IMR-90 (cell line): ENCODE data around the gene ETFA. TPM values are rescaled to one million over a fixed set of nuclear protein-coding genes. Genes with fewer than 3 reads are reported as not detected.

ENCODE experiments used
- ATAC-seq: fragments of 200-7000 bp; cut with Tn5 transposase; 2 replicates; pipeline ENCODE4 v1.9.1; 2020; ENCODE audit warnings: low read depth, mild to moderate bottlenecking, moderate library complexity
- BruUV-seq: library from RNA; stranded (reverse); fragments of 400-500 nt; replicated peaks from 2 replicates; lab custom pipeline; 2021; lab: Mats Ljungman, UMichigan
- CTCF ChIA-PET: fragments of 300-600 bp; formaldehyde crosslinking; extraction: SDS; loops from one replicate; lab custom pipeline; 2021; ENCODE audit warnings: antibody characterized with exemption; lab: Yijun Ruan, JAX
- POLR2A ChIA-PET: fragments of 300-600 bp; sonication (Branson Sonifier 250); formaldehyde crosslinking; loops from one replicate; lab custom pipeline; 2022; ENCODE audit warnings: antibody characterized with exemption; ENCODE audit not compliant: unreplicated experiment; lab: Charles Lee
- DNase-seq: peaks from one replicate; pipeline ENCODE4 v3.0.0; 2013
- H2AFZ ChIP-seq: replicated peaks from 2 replicates; pipeline ENCODE3; 2013; ENCODE audit warnings: low read length, mild to moderate bottlenecking; ENCODE audit not compliant: poor library complexity
- H2AK5ac ChIP-seq: 2 replicates; pipeline ENCODE4 v1.6.1; 2013; ENCODE audit warnings: low read depth, low read length, inconsistent platforms
- H2AK9ac ChIP-seq: replicated peaks from 2 replicates; pipeline ENCODE3; 2013; ENCODE audit warnings: mild to moderate bottlenecking, low read depth, low read length, moderate library complexity; ENCODE audit not compliant: poor library complexity
- H2BK120ac ChIP-seq: 2 replicates; pipeline ENCODE4 v1.6.1; 2013; ENCODE audit warnings: low read depth, low read length, inconsistent platforms
- H2BK15ac ChIP-seq: 3 replicates; pipeline ENCODE4 v1.6.1; 2013; ENCODE audit warnings: low read depth, low read length, inconsistent platforms
- H2BK20ac ChIP-seq: 2 replicates; pipeline ENCODE4 v1.6.1; 2013; ENCODE audit warnings: low read depth, mild to moderate bottlenecking, inconsistent platforms, low read length, moderate library complexity
- H2BK5ac ChIP-seq: 2 replicates; pipeline ENCODE4 v1.6.1; 2013; ENCODE audit warnings: mild to moderate bottlenecking, low read depth, low read length, inconsistent platforms; ENCODE audit not compliant: poor library complexity, severe bottlenecking
- H3K14ac ChIP-seq: replicated peaks from 2 replicates; pipeline ENCODE4 v1.6.1; 2013; ENCODE audit warnings: low read depth, low read length, inconsistent platforms
- H3K18ac ChIP-seq: 2 replicates; pipeline ENCODE4 v1.6.1; 2013; ENCODE audit warnings: low read depth, low read length, control low read depth
- H3K23ac ChIP-seq: 2 replicates; pipeline ENCODE4 v1.6.1; 2013; ENCODE audit warnings: low read depth, low read length, inconsistent platforms
- H3K27ac ChIP-seq: 2 replicates; pipeline ENCODE4 v1.5.1; 2013; ENCODE audit warnings: mild to moderate bottlenecking, control low read depth, low read length; ENCODE audit not compliant: insufficient read depth
- H3K27me3 ChIP-seq: 2 replicates; pipeline ENCODE4 v1.6.1; 2013; ENCODE audit warnings: low read length; ENCODE audit not compliant: control insufficient read depth, insufficient read depth
- H3K36me3 ChIP-seq: 2 replicates; pipeline ENCODE4 v1.6.1; 2013; ENCODE audit warnings: low read length, mixed read lengths; ENCODE audit not compliant: control insufficient read depth, insufficient read depth
- H3K4ac ChIP-seq: 2 replicates; pipeline ENCODE4 v1.6.1; 2013; ENCODE audit warnings: low read depth, low read length, inconsistent platforms
- H3K4me1 ChIP-seq: 2 replicates; pipeline ENCODE4 v1.6.1; 2013; ENCODE audit warnings: low read length, mixed read lengths; ENCODE audit not compliant: control insufficient read depth, insufficient read depth
- H3K4me2 ChIP-seq: 2 replicates; pipeline ENCODE4 v1.6.1; 2013; ENCODE audit warnings: low read depth, mild to moderate bottlenecking, control low read depth, low read length, moderate library complexity
- H3K4me3 ChIP-seq: 2 replicates; pipeline ENCODE4 v1.5.1; 2013; ENCODE audit warnings: low read depth, mild to moderate bottlenecking, control low read depth, low read length, moderate library complexity; ENCODE audit not compliant: insufficient read depth
- H3K56ac ChIP-seq: 2 replicates; pipeline ENCODE4 v1.6.1; 2013; ENCODE audit warnings: low read length, inconsistent platforms; ENCODE audit not compliant: insufficient read depth; ENCODE audit errors: extremely low read depth
- H3K79me1 ChIP-seq, 2 experiments: 2 replicates each; pipeline ENCODE4 v1.6.1; 2013; ENCODE audit warnings: low read length in 2 of 2, inconsistent platforms in 1 of 2, low read depth in 1 of 2
- H3K9ac ChIP-seq: 2 replicates; pipeline ENCODE4 v1.6.1; 2013; ENCODE audit warnings: low read depth, low read length, control low read depth
- H3K9me1 ChIP-seq: 2 replicates; pipeline ENCODE4 v1.6.1; 2013; ENCODE audit warnings: low read length, inconsistent platforms; ENCODE audit not compliant: insufficient read depth
- H3K9me3 ChIP-seq: 2 replicates; pipeline ENCODE4 v1.6.1; 2013; ENCODE audit warnings: low read length; ENCODE audit not compliant: control insufficient read depth, insufficient read depth
- H4K20me1 ChIP-seq: 2 replicates; pipeline ENCODE4 v1.6.1; 2013; ENCODE audit warnings: low read length, inconsistent platforms; ENCODE audit not compliant: insufficient read depth
- H4K5ac ChIP-seq: 2 replicates; pipeline ENCODE4 v1.6.1; 2013; ENCODE audit warnings: mild to moderate bottlenecking, low read depth, low read length, control low read depth
- H4K8ac ChIP-seq, 2 experiments: 2 replicates each; pipeline ENCODE4 v1.6.1; 2013; ENCODE audit warnings: low read depth in 2 of 2, low read length in 2 of 2, control low read depth in 1 of 2, inconsistent platforms in 1 of 2
- H4K91ac ChIP-seq: 2 replicates; pipeline ENCODE4 v1.6.1; 2013; ENCODE audit warnings: low read depth, low read length, inconsistent platforms; ENCODE audit not compliant: insufficient read depth
- BHLHE40 ChIP-seq: fragments of 150-350 bp; IDR thresholded peaks from 2 replicates; pipeline ENCODE4 v1.6.1; 2016; ENCODE audit warnings: mild to moderate bottlenecking, low read depth, low read length
- CEBPB ChIP-seq: IDR thresholded peaks from 2 replicates; pipeline ENCODE4 v1.6.1; 2012; ENCODE audit warnings: low read depth, low read length, improper control_type of control experiment
- CHD1 ChIP-seq: IDR thresholded peaks from 2 replicates; pipeline ENCODE4 v1.6.1; 2012; ENCODE audit warnings: low read depth, low read length, improper control_type of control experiment
- ELK1 ChIP-seq: fragments of 150-350 bp; IDR thresholded peaks from 2 replicates; pipeline ENCODE4 v1.6.1; 2016; ENCODE audit warnings: low read depth, mild to moderate bottlenecking, low read length, moderate library complexity, borderline replicate concordance
- FOS ChIP-seq: fragments of 150-350 bp; IDR thresholded peaks from 2 replicates; pipeline ENCODE4 v1.6.1; 2016; ENCODE audit warnings: low read depth, low read length
- MAFK ChIP-seq: IDR thresholded peaks from 2 replicates; pipeline ENCODE4 v1.6.1; 2012; ENCODE audit warnings: low read depth, low read length, improper control_type of control experiment
- MAZ ChIP-seq: IDR thresholded peaks from 2 replicates; pipeline ENCODE4 v1.6.1; 2012; ENCODE audit warnings: low read depth, mild to moderate bottlenecking, low read length, improper control_type of control experiment, moderate library complexity, borderline replicate concordance
- MXI1 ChIP-seq: IDR thresholded peaks from 2 replicates; pipeline ENCODE4 v1.6.1; 2012; ENCODE audit warnings: low read depth, mild to moderate bottlenecking, low read length, moderate library complexity, borderline replicate concordance
- NFE2L2 ChIP-seq: fragments of 150-350 bp; IDR thresholded peaks from 2 replicates; pipeline ENCODE4 v1.6.1; 2016; ENCODE audit warnings: low read depth, mild to moderate bottlenecking, low read length
- POLR2A ChIP-seq: IDR thresholded peaks from 2 replicates; pipeline ENCODE4 v1.6.1; 2012; ENCODE audit warnings: mild to moderate bottlenecking, low read depth, low read length
- RAD21 ChIP-seq: IDR thresholded peaks from 2 replicates; pipeline ENCODE4 v1.6.1; 2012; ENCODE audit warnings: low read length, improper control_type of control experiment
- RCOR1 ChIP-seq: IDR thresholded peaks from 2 replicates; pipeline ENCODE4 v1.6.1; 2012; ENCODE audit warnings: mild to moderate bottlenecking, low read length, improper control_type of control experiment; ENCODE audit not compliant: insufficient replicate concordance
- RFX5 ChIP-seq: IDR thresholded peaks from 2 replicates; pipeline ENCODE4 v1.8.0; 2012; ENCODE audit warnings: low read depth, mild to moderate bottlenecking, low read length, moderate library complexity
- SMC3 ChIP-seq: fragments of 150-350 bp; IDR thresholded peaks from 2 replicates; pipeline ENCODE4 v1.6.1; 2016; ENCODE audit warnings: low read depth, mild to moderate bottlenecking, antibody characterized with exemption, low read length, moderate library complexity
- WGBS, 2 experiments: methylation state at CpG; one replicate each; pipeline versions ENCODE4 v1.1.5 to v1.1.7; 2013; ENCODE audit warnings: missing lambda C conversion rate in 2 of 2; ENCODE audit not compliant: insufficient read length in 1 of 2; ENCODE audit errors: extremely low coverage in 2 of 2; 5-methylcytosine and 5-hydroxymethylcytosine counted together
- dilution Hi-C: fragments of 300-500 bp; cut with HindIII; formaldehyde crosslinking; loops from one replicate; pipeline ENCODE4 v1.14.3; 2018; ENCODE audit warnings: low sequenced_read_pairs; ENCODE audit not compliant: unreplicated experiment
- in situ Hi-C: fragments of 300-500 bp; cut with MboI; formaldehyde crosslinking; loops from 3 replicates; pipeline ENCODE4 v1.14.3; 2019; ENCODE audit warnings: low sequenced_read_pairs, inconsistent platforms, mixed read lengths
- intact Hi-C: fragments of 100-400 bp; cut with micrococcal nuclease; formaldehyde crosslinking; loops from 2 replicates; pipeline ENCODE4 v1.10.0; 2022
- polyA plus RNA-seq, 3 experiments: library from polyadenylated mRNA; depleted of rRNA; stranded (reverse); fragments of >200 nt; gene quantifications; 2 replicates each; pipeline ENCODE4 v1.2.3, GENCODE V29; 2012; ENCODE audit warnings: low replicate concordance in 1 of 3
- total RNA-seq: library from RNA; depleted of rRNA; stranded (reverse); fragments of >200 nt; gene quantifications from 2 replicates; pipeline ENCODE4 v1.2.3, GENCODE V29; 2012
- TF ChIP-seq, protein P1 (sequence below): conservative IDR thresholded peaks from 2 replicates; pipeline ENCODE4 v1.5.1; 2012; ENCODE audit warnings: mild to moderate bottlenecking, low read depth, low read length, improper control_type of control experiment
- TF ChIP-seq, protein P2 (sequence below): fragments of 150-350 bp; IDR thresholded peaks from 2 replicates; pipeline ENCODE4 v1.6.1; 2017; ENCODE audit warnings: mild to moderate bottlenecking, antibody characterized with exemption, low read length, low read depth

ETFA gene
- total and polyA plus RNA-seq, 2 of the 4 experiments (the other 2 are of a cell fraction), result 115 to 172 TPM

DNA sequence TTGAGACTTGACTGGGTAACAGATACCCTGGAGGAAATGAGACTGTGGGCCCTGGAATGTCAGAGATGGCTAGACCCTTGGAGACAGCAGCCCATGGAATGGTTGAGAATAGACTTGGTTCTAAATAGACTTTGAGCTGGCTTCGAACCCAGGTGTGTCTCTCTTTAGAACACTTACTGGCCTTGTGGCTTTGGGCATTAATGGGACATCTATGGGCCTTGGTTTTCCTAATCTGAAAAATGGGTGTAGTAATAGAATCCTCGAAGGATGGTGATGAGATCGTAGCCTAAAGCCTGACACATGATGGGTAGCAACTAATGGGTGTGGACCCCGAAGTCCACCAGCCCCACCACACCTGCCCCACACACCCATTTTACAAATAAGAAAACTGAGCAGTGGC, 132.2 kb downstream of the ETFA start:
- H3K27me3 ChIP-seq, result no peaks in the 10 kb centered on the region; the same call in 1 of the 2 replicates
- ChIA-PET CTCF (no interaction called here), POLR2A (no interaction called here)
- peaks cover 20% of the 10 kb centered on the region for H3K9me1 ChIP-seq
- no peak overlapping the region for H3K14ac ChIP-seq
- H3K56ac ChIP-seq, result no peak overlapping the region
- H3K79me1 ChIP-seq, result no peaks in the 10 kb centered on the region
- no peak overlapping the region for H3K4me2 ChIP-seq
- WGBS, 2 experiments, result no CpG with 5 or more reads among the region's 4 CpGs
- BruUV-seq, result no TSS peak
- H3K27ac ChIP-seq, result no peak overlapping the region
- no peak overlapping the region for H4K8ac ChIP-seq
- dilution Hi-C loops (no loop called here), intact Hi-C loops (no loop called here), in situ Hi-C loops (no loop called here)
- no peaks in the 10 kb centered on the region for H3K36me3 ChIP-seq
- no peak overlapping the region for H4K91ac ChIP-seq
- no peaks in the 10 kb centered on the region for H3K9me3 ChIP-seq
- DNase-seq (no peak), ATAC-seq (no peak)
- no peak overlapping the region for H4K5ac ChIP-seq
- no peak overlapping the region for H2BK120ac ChIP-seq
- H3K4me1 ChIP-seq, result peaks cover 2% of the 10 kb centered on the region
- no peak overlapping the region for H2AFZ ChIP-seq
- H2AK9ac ChIP-seq, result no peak overlapping the region
- no peak overlapping the region for H2BK5ac ChIP-seq
- no peak overlapping the region for H2AK5ac ChIP-seq
- no peak overlapping the region for H3K18ac ChIP-seq
- H2BK15ac ChIP-seq, result no peak overlapping the region
- H3K4me3 ChIP-seq, result no peak overlapping the region
- no peak overlapping the region for H2BK20ac ChIP-seq
- no peak overlapping the region for H3K23ac ChIP-seq
- no peak overlapping the region for H3K4ac ChIP-seq
- TF ChIP-seq ELK1, result no peak
- TF ChIP-seq RFX5, result no peak
- TF ChIP-seq, protein P1, sequence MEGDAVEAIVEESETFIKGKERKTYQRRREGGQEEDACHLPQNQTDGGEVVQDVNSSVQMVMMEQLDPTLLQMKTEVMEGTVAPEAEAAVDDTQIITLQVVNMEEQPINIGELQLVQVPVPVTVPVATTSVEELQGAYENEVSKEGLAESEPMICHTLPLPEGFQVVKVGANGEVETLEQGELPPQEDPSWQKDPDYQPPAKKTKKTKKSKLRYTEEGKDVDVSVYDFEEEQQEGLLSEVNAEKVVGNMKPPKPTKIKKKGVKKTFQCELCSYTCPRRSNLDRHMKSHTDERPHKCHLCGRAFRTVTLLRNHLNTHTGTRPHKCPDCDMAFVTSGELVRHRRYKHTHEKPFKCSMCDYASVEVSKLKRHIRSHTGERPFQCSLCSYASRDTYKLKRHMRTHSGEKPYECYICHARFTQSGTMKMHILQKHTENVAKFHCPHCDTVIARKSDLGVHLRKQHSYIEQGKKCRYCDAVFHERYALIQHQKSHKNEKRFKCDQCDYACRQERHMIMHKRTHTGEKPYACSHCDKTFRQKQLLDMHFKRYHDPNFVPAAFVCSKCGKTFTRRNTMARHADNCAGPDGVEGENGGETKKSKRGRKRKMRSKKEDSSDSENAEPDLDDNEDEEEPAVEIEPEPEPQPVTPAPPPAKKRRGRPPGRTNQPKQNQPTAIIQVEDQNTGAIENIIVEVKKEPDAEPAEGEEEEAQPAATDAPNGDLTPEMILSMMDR, result no peak
- TF ChIP-seq, protein P2, sequence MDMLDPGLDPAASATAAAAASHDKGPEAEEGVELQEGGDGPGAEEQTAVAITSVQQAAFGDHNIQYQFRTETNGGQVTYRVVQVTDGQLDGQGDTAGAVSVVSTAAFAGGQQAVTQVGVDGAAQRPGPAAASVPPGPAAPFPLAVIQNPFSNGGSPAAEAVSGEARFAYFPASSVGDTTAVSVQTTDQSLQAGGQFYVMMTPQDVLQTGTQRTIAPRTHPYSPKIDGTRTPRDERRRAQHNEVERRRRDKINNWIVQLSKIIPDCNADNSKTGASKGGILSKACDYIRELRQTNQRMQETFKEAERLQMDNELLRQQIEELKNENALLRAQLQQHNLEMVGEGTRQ, result no peak
- TF ChIP-seq CEBPB, result no peak
- no peak for TF ChIP-seq BHLHE40
- no peak for TF ChIP-seq SMC3
- TF ChIP-seq RCOR1, result no peak
- no peak for TF ChIP-seq MXI1
- no peak for TF ChIP-seq CHD1
- TF ChIP-seq RAD21, result no peak
- no peak for TF ChIP-seq FOS
- TF ChIP-seq MAZ, result no peak
- TF ChIP-seq NFE2L2, result no peak
- TF ChIP-seq POLR2A, result no peak
- no peak for TF ChIP-seq MAFK
- no peaks in the 10 kb centered on the region; the same call in 1 of the 2 replicates for H4K20me1 ChIP-seq
- no peak overlapping the region for H3K9ac ChIP-seq
